ENCODE results near the gene UBB.
A peak's percentile ranks its signal among the peaks of the same experiment; 100 is the strongest.

The UBB gene

DNA sequence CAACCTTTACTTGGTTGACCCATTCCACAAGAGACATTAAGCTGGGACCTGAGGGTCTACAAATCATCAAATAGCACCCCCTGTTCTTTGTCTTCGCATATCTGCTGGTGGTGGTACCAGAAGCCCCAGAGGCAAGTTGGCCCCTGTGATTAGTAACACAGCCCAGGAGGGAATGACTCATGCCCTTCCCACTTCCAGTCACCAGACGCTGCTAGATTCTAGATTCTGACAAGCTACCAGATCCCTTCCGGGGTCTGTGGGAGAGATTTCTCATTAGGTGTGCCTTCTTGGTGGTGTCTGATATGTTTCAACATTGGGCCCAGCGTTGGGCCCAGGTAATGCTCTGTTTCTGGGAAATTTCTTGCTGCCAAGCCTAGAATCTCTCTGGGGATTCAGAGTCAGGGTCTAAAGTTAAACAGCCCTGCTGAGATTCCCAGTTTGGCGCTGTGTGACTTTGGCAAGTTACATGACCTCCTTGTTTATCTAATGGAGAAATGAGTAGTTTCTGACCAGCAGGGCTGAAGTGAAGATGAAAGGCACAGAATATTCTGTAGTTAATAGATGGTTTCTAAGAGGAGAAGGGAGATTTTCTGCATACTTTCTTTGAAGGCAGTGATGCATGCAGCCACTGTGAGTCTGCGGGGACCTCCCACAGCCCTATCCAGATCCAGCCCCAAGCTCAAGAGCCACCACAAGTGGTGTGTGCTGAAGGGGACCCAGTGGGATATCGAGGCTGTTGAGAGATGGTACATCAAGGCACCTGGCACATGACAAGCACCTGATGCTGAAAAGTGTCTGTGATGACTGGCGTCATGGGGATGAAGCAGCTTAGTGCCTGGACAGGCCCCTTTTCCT lies 38.4 kb downstream of the UBB start:
- DNase-seq, result peak; percentile 84

- peak; percentile 82 for DNase-seq
These were observed 39.0 kb downstream of the UBB start for GRCh38 chr17:16419929-16420271.

- no peak for DNase-seq
These were observed 41.5 kb downstream of the UBB start for GRCh38 chr17:16422416-16422815.

- DNase-seq, result no peak
These were observed 42.5 kb downstream of the UBB start for GRCh38 chr17:16423226-16423872.

GRCh38 chr17:16425202-16425601 lies 44.3 kb downstream of the UBB start:
- DNase-seq, result no peak

GRCh38 chr17:16425698-16426659 lies 45.1 kb downstream of the UBB start:
- DNase-seq, result no peak

GRCh38 chr17:16427020-16427419 lies 46.1 kb downstream of the UBB start:
- no peak for DNase-seq

GRCh38 chr17:16428098-16428882 lies 47.4 kb downstream of the UBB start:
- peak; percentile 71 for DNase-seq

GRCh38 chr17:16429083-16429482 lies 48.2 kb downstream of the UBB start:
- no peak for DNase-seq

DNA sequence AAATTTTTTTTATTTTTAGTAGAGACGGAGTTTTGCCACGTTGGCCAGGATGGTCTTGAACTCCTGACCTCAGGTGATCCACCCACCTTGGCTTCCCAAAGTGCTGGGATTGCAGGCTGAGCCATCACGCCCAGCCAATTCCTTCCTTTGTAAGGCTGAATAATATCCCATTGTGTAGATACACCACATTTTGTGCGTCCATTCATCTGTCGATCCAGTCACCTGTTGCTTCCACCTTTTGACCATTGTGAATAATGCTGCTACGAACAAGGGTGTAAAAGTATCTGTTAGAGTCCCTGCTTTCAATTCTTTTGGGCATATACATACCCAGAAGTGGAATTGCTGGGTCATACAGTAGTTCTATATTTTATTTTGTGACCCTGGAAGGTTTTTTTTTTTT lies 49.8 kb downstream of the UBB start:
- no peak for DNase-seq

GRCh38 chr17:16432017-16432416 lies 51.1 kb downstream of the UBB start:
- DNase-seq, result no peak

Measured in fibroblast of skin of scalp (primary cell).